K562 (cell line): ENCODE results near the gene MADCAM1. TPM values are rescaled to one million over a fixed set of nuclear protein-coding genes. Genes with fewer than 3 reads are reported as not detected.
A peak's percentile ranks its signal among the peaks of the same experiment; 100 is the strongest.

Experiments used
- IRF2 ChIP-seq: sonication (generic); formaldehyde crosslinking; IDR thresholded peaks from 2 replicates; pipeline ENCODE4 v1.8.1; 2022; ENCODE audit warnings: mild to moderate bottlenecking, missing genetic modification reagents
- NFYB ChIP-seq: IDR thresholded peaks from 2 replicates; pipeline ENCODE4 v1.6.1; 2011; ENCODE audit warnings: mild to moderate bottlenecking, moderate library complexity; ENCODE audit not compliant: insufficient read length; ENCODE audit errors: extremely low read depth
- PHF21A ChIP-seq: fragments of 450-650 bp; IDR thresholded peaks from 2 replicates; pipeline ENCODE4 v1.6.1; 2017; ENCODE audit warnings: low read depth, borderline replicate concordance
- SMAD2 ChIP-seq: fragments of 150-350 bp; IDR thresholded peaks from 2 replicates; pipeline ENCODE4 v1.6.1; 2014; ENCODE audit warnings: low read depth, mild to moderate bottlenecking, low read length
- U2AF1 ChIP-seq: fragments of 200-400 bp; formaldehyde crosslinking; optimal IDR thresholded peaks from 2 replicates; pipeline ENCODE3; 2017; ENCODE audit warnings: mild to moderate bottlenecking, low read depth, low read length, moderate library complexity
- ZNF239 ChIP-seq: fragments of 250-450 bp; sonication (Bioruptor Pico); IDR thresholded peaks from 2 replicates; pipeline ENCODE4 v1.4.0; 2020; ENCODE audit warnings: mild to moderate bottlenecking
- polyA plus RNA-seq, 8 experiments: library from polyadenylated mRNA; depleted of rRNA in 4 of 8; stranded (reverse) in 5 of 8; unstranded in 3 of 8; fragments of >200 nt; fragmentation: Nextera tagmentation in 2 of 8; fragmentation: Illumina TruSeq in 1 of 8; extraction: Ambion mirVana in 2 of 8; extraction: Trizol in 1 of 8; gene quantifications; 2 replicates each; pipeline versions ENCODE4 v1.2.1 to v1.2.3, GENCODE V29; 2011 to 2014; ENCODE audit warnings: inconsistent platforms in 1 of 8, missing spikeins in 1 of 8
- total RNA-seq, 7 experiments: library from RNA; depleted of rRNA in 6 of 7; stranded (reverse); fragments of >200 nt in 6 of 7; fragmentation: Illumina TruSeq in 2 of 7; extraction: Trizol in 2 of 7; gene quantifications; 2 replicates each; pipeline versions ENCODE4 v1.2.1 to v1.2.3, GENCODE V29; 2011 to 2021; ENCODE audit warnings: low replicate concordance in 1 of 7
- TF ChIP-seq, protein P1 (sequence below): fragments of 250-450 bp; sonication (Bioruptor Pico); IDR thresholded peaks from 2 replicates; pipeline ENCODE4 v1.4.0; 2020
- TF ChIP-seq, protein P2 (sequence below): fragments of 450-650 bp; formaldehyde crosslinking; IDR thresholded peaks from 2 replicates; pipeline ENCODE4 v1.4.0; 2020; ENCODE audit warnings: mild to moderate bottlenecking, mixed read lengths
- TF ChIP-seq, protein P3 (sequence below), 2 experiments: fragments of 150-350 bp in 1 of 2; IDR thresholded peaks; 2 replicates each; pipeline ENCODE4 v1.6.1; 2012 to 2016; ENCODE audit warnings: low read depth in 2 of 2, low read length in 2 of 2, mild to moderate bottlenecking in 1 of 2, moderate library complexity in 1 of 2
- TF ChIP-seq, protein P4 (sequence below), 2 experiments: fragments of 450-650 bp; formaldehyde crosslinking in 1 of 2; IDR thresholded peaks; 2 replicates each; pipeline versions ENCODE4 v1.4.0 to v1.6.1; 2014 to 2020; ENCODE audit warnings: mild to moderate bottlenecking in 2 of 2, borderline replicate concordance in 1 of 2, low read depth in 1 of 2

Gene MADCAM1
- total and polyA plus RNA-seq, 9 of the 15 experiments (the other 6 are each of a cell fraction or from before 2014, with no cell fraction given): 0.09 to 0.36 (median 0.09) TPM; not detected in 6

DNA sequence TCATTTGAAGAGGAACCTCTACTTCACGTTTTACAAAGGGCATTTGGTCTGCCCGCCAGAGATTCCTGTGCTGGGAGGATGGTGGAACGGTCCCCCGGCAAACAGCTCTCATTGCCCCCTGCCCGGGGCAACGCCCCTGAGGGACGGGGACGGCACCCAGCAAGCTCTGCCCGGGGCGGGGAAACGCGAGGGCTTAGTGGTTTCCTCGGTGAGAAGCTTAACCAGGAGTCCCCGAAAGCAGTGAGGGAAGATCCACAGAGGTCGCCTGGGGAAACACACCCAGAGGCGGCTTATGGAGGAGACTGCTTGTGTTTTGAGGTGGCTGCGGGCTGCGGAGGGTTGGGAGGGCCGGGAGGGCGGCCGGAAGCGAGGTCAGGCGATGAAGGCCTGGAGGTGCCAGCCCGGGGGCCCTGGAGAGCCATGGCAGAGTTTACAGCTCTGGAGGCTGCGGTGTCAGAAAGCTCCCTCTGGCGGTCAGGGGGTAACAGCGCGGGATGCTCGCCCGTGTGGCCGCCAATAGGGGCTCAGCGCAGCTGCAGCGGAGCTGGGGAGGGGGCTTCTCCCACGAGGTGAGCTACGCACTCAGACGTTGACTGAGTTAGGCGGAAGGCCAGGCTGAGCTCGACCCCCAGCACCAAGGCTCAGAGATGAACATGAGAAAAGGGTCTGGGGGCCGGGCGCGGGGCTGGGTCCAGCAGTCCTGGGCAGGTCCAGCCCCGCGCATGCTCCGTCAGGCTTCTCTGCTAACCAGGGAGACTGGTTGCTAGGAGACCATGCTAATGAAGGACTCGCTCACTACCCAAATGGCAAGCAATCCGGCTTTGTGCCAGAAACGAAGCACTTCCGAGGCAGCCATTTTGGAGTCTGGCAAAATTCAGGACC is 10.4 kb downstream of the MADCAM1 start (continued):
- TF ChIP-seq, protein P1, sequence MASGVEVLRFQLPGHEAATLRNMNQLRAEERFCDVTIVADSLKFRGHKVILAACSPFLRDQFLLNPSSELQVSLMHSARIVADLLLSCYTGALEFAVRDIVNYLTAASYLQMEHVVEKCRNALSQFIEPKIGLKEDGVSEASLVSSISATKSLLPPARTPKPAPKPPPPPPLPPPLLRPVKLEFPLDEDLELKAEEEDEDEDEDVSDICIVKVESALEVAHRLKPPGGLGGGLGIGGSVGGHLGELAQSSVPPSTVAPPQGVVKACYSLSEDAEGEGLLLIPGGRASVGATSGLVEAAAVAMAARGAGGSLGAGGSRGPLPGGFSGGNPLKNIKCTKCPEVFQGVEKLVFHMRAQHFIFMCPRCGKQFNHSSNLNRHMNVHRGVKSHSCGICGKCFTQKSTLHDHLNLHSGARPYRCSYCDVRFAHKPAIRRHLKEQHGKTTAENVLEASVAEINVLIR (CRISPR knock-in tag): no peak
- TF ChIP-seq IRF2 (no peak), NFYB (peak; percentile 42), SMAD2 (no peak), U2AF1 (no peak), ZNF239 (CRISPR knock-in tag) (no peak), PHF21A (no peak)
- TF ChIP-seq, protein P2, sequence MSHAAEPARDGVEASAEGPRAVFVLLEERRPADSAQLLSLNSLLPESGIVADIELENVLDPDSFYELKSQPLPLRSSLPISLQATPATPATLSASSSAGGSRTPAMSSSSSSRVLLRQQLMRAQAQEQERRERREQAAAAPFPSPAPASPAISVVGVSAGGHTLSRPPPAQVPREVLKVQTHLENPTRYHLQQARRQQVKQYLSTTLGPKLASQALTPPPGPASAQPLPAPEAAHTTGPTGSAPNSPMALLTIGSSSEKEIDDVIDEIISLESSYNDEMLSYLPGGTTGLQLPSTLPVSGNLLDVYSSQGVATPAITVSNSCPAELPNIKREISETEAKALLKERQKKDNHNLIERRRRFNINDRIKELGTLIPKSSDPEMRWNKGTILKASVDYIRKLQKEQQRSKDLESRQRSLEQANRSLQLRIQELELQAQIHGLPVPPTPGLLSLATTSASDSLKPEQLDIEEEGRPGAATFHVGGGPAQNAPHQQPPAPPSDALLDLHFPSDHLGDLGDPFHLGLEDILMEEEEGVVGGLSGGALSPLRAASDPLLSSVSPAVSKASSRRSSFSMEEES (CRISPR knock-in tag): no peak
- TF ChIP-seq, protein P3, sequence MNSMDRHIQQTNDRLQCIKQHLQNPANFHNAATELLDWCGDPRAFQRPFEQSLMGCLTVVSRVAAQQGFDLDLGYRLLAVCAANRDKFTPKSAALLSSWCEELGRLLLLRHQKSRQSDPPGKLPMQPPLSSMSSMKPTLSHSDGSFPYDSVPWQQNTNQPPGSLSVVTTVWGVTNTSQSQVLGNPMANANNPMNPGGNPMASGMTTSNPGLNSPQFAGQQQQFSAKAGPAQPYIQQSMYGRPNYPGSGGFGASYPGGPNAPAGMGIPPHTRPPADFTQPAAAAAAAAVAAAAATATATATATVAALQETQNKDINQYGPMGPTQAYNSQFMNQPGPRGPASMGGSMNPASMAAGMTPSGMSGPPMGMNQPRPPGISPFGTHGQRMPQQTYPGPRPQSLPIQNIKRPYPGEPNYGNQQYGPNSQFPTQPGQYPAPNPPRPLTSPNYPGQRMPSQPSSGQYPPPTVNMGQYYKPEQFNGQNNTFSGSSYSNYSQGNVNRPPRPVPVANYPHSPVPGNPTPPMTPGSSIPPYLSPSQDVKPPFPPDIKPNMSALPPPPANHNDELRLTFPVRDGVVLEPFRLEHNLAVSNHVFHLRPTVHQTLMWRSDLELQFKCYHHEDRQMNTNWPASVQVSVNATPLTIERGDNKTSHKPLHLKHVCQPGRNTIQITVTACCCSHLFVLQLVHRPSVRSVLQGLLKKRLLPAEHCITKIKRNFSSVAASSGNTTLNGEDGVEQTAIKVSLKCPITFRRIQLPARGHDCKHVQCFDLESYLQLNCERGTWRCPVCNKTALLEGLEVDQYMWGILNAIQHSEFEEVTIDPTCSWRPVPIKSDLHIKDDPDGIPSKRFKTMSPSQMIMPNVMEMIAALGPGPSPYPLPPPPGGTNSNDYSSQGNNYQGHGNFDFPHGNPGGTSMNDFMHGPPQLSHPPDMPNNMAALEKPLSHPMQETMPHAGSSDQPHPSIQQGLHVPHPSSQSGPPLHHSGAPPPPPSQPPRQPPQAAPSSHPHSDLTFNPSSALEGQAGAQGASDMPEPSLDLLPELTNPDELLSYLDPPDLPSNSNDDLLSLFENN (IDR thresholded peaks at IDR 0.05; ENCODE audit: low read depth in 2 of 2, low read length in 2 of 2): 0 out of 4 replicates have a peak, but pooled peaks of 1 of the 2 experiments have one; percentile 0
- TF ChIP-seq, protein P4, sequence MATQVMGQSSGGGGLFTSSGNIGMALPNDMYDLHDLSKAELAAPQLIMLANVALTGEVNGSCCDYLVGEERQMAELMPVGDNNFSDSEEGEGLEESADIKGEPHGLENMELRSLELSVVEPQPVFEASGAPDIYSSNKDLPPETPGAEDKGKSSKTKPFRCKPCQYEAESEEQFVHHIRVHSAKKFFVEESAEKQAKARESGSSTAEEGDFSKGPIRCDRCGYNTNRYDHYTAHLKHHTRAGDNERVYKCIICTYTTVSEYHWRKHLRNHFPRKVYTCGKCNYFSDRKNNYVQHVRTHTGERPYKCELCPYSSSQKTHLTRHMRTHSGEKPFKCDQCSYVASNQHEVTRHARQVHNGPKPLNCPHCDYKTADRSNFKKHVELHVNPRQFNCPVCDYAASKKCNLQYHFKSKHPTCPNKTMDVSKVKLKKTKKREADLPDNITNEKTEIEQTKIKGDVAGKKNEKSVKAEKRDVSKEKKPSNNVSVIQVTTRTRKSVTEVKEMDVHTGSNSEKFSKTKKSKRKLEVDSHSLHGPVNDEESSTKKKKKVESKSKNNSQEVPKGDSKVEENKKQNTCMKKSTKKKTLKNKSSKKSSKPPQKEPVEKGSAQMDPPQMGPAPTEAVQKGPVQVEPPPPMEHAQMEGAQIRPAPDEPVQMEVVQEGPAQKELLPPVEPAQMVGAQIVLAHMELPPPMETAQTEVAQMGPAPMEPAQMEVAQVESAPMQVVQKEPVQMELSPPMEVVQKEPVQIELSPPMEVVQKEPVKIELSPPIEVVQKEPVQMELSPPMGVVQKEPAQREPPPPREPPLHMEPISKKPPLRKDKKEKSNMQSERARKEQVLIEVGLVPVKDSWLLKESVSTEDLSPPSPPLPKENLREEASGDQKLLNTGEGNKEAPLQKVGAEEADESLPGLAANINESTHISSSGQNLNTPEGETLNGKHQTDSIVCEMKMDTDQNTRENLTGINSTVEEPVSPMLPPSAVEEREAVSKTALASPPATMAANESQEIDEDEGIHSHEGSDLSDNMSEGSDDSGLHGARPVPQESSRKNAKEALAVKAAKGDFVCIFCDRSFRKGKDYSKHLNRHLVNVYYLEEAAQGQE (IDR thresholded peaks at IDR 0.05; ENCODE audit: borderline replicate concordance): peak; percentile 69; the same call in 1 of the 2 replicates
- TF ChIP-seq, protein P4 (CRISPR knock-in tag; IDR thresholded peaks at IDR 0.05; ENCODE audit: low read depth): no peak
